HepG2 (cell line): ENCODE measurements around the gene ATXN7L3. TPM values are rescaled to one million over a fixed set of nuclear protein-coding genes. Genes with fewer than 3 reads are reported as not detected.

Experiments used
- ATAC-seq: fragments of 200-7000 bp; cut with Tn5 transposase; 3 replicates; pipeline ENCODE4 v1.9.1; 2020; ENCODE audit warnings: mild to moderate bottlenecking, moderate library complexity
- BruUV-seq: library from RNA; stranded (reverse); fragments of 400-500 nt; replicated peaks from 2 replicates; lab custom pipeline; 2021; lab: Mats Ljungman, UMichigan
- CTCF ChIA-PET: fragments of 300-600 bp; formaldehyde crosslinking; extraction: SDS; loops from one replicate; lab custom pipeline; 2021; ENCODE audit warnings: low total read pairs, inconsistent platforms, low intra/inter-chr PET ratio; lab: Yijun Ruan, JAX
- POLR2A ChIA-PET: fragments of 350-600 bp; sonication (Branson Sonifier 250); formaldehyde crosslinking; loops from one replicate; lab custom pipeline; 2020; ENCODE audit warnings: antibody characterized with exemption, inconsistent platforms; lab: Yijun Ruan, JAX
- DNase-seq: peaks from one replicate; pipeline ENCODE4 v3.0.0-alpha.2; 2015; ENCODE audit warnings: low spot score
- FAIRE-seq: peaks from 3 replicates; lab custom pipeline; 2011; peaks lifted over from hg19 to GRCh38; lab: Jason Lieb, UNC
- H2AFZ ChIP-seq: one replicate; pipeline ENCODE4 v1.6.1; 2011; ENCODE audit warnings: low read length, inconsistent platforms
- H3K27ac ChIP-seq: fragments of 300-600 bp; 3 replicates; pipeline ENCODE4 v1.8.0; 2011; ENCODE audit warnings: mixed run types, mild to moderate bottlenecking, mixed read lengths, low read length, inconsistent platforms; ENCODE audit not compliant: insufficient read depth; ENCODE audit errors: extremely low read length
- H3K27me3 ChIP-seq, 2 experiments: fragments of 200-600 bp in 1 of 2; 2 replicates in 1 of 2; 3 replicates in 1 of 2; pipeline versions ENCODE4 v1.6.0 to v1.8.0; 2011; ENCODE audit warnings: low read length in 2 of 2, mild to moderate bottlenecking in 2 of 2, moderate library complexity in 2 of 2, inconsistent platforms in 1 of 2; ENCODE audit not compliant: insufficient read depth in 2 of 2, control insufficient read depth in 1 of 2
- H3K36me3 ChIP-seq, 2 experiments: fragments of 200-600 bp in 1 of 2; replicated peaks in 1 of 2; 2 replicates in 1 of 2; 3 replicates in 1 of 2; pipeline versions ENCODE4 v1.5.1 to v1.8.0; 2011; ENCODE audit warnings: low read length in 2 of 2, inconsistent platforms in 1 of 2; ENCODE audit not compliant: insufficient read depth in 2 of 2, control insufficient read depth in 1 of 2
- H3K4me1 ChIP-seq: 2 replicates; pipeline ENCODE4 v1.5.1; 2012; ENCODE audit warnings: low read length, inconsistent platforms; ENCODE audit not compliant: insufficient read depth
- H3K4me2 ChIP-seq: 2 replicates; pipeline ENCODE4 v1.6.0; 2011; ENCODE audit warnings: low read depth, low read length, inconsistent platforms
- H3K4me3 ChIP-seq, 3 experiments: fragments of 200-600 bp in 1 of 3; sonication (generic), shearing (Covaris generic) in 1 of 3; replicated peaks in 1 of 3; 2 replicates each; pipeline ENCODE4 v1.5.1; 2011 to 2016; ENCODE audit warnings: low read length in 3 of 3, inconsistent platforms in 2 of 3, low read depth in 2 of 3, mild to moderate bottlenecking in 2 of 3, control low read depth in 1 of 3, mixed read lengths in 1 of 3; ENCODE audit not compliant: insufficient read depth in 1 of 3
- H3K79me2 ChIP-seq: one replicate; pipeline ENCODE4 v1.6.1; 2011; ENCODE audit warnings: low read length, inconsistent platforms; ENCODE audit not compliant: insufficient read depth
- H3K9ac ChIP-seq: 2 replicates; pipeline ENCODE4 v1.6.0; 2011; ENCODE audit warnings: mild to moderate bottlenecking, low read depth, low read length, inconsistent platforms; ENCODE audit not compliant: insufficient read depth
- H3K9me3 ChIP-seq: 2 replicates; pipeline ENCODE4 v1.5.1; 2012; ENCODE audit warnings: mild to moderate bottlenecking, low read length
- H4K20me1 ChIP-seq: 2 replicates; pipeline ENCODE4 v1.6.0; 2011; ENCODE audit warnings: inconsistent platforms, mild to moderate bottlenecking, low read length, moderate library complexity; ENCODE audit not compliant: insufficient read depth
- ATF7 ChIP-seq, 2 experiments: fragments of 450-650 bp in 1 of 2; sonication (generic) in 1 of 2; formaldehyde crosslinking in 1 of 2; IDR thresholded peaks; 2 replicates each; pipeline versions ENCODE4 v1.4.0 to v1.6.1; 2016 to 2020; ENCODE audit warnings: antibody characterized with exemption in 1 of 2, mild to moderate bottlenecking in 1 of 2, missing genetic modification reagents in 1 of 2
- DR1 ChIP-seq: sonication (generic); formaldehyde crosslinking; IDR thresholded peaks from 2 replicates; pipeline ENCODE4 v1.8.0; 2021; ENCODE audit warnings: mild to moderate bottlenecking, missing genetic modification reagents, inconsistent platforms
- IRX3 ChIP-seq: sonication (generic); formaldehyde crosslinking; IDR thresholded peaks from 2 replicates; pipeline ENCODE4 v1.8.1; 2023; ENCODE audit warnings: mild to moderate bottlenecking, low read depth, missing genetic modification reagents, borderline replicate concordance
- SRSF1 ChIP-seq: fragments of 200-400 bp; formaldehyde crosslinking; optimal IDR thresholded peaks from 2 replicates; pipeline ENCODE3; 2017; ENCODE audit warnings: mild to moderate bottlenecking, low read depth, low read length, moderate library complexity
- XRCC5 ChIP-seq: fragments of 200-400 bp; formaldehyde crosslinking; optimal IDR thresholded peaks from 2 replicates; pipeline ENCODE3; 2017; ENCODE audit warnings: mild to moderate bottlenecking, low read length
- ZNF234 ChIP-seq: sonication (generic); formaldehyde crosslinking; conservative IDR thresholded peaks from 2 replicates; pipeline ENCODE4 v1.5.1; 2020; ENCODE audit warnings: mild to moderate bottlenecking, missing genetic modification reagents
- ZNF33A ChIP-seq: sonication (generic); formaldehyde crosslinking; IDR thresholded peaks from 2 replicates; pipeline ENCODE4 v1.5.1; 2020; ENCODE audit warnings: missing genetic modification reagents, mild to moderate bottlenecking, moderate library complexity, borderline replicate concordance
- ZNF572 ChIP-seq: sonication (generic); formaldehyde crosslinking; IDR thresholded peaks from 2 replicates; pipeline ENCODE4 v1.5.1; 2020; ENCODE audit warnings: mild to moderate bottlenecking, missing genetic modification reagents
- WGBS: methylation state at CpG from one replicate; pipeline ENCODE4 v1.1.6; 2017; ENCODE audit warnings: low lambda C conversion rate; 5-methylcytosine and 5-hydroxymethylcytosine counted together
- in situ Hi-C: cut with HindIII; loops from 2 replicates; pipeline ENCODE4 v1.10.0; 2017; ENCODE audit warnings: low pct_unique_long_range_greater_than_20kb; ENCODE audit not compliant: extremely low pct_ligation_motif_present
- intact Hi-C: fragments of 100-400 bp; cut with micrococcal nuclease; formaldehyde crosslinking; loops from one replicate; pipeline ENCODE4 v1.10.0; 2022; ENCODE audit not compliant: unreplicated experiment
- polyA plus RNA-seq, 8 experiments: library from polyadenylated mRNA; depleted of rRNA in 3 of 8; stranded (reverse) in 7 of 8; unstranded in 1 of 8; fragments of >200 nt; fragmentation: Illumina TruSeq in 4 of 8; extraction: Trizol in 4 of 8; gene quantifications; 2 replicates each; pipeline versions ENCODE4 v1.2.1 to v1.2.3, GENCODE V29; 2011 to 2016; ENCODE audit warnings: low read depth in 4 of 8, missing spikeins in 1 of 8, mixed read lengths in 1 of 8; ENCODE audit not compliant: insufficient read depth in 1 of 8
- total RNA-seq, 5 experiments: library from RNA; depleted of rRNA; stranded (reverse); fragments of >200 nt; fragmentation: Illumina TruSeq; extraction: Trizol; gene quantifications; 2 replicates each; pipeline ENCODE4 v1.2.3, GENCODE V29; 2016; ENCODE audit warnings: low read depth in 1 of 5
- TF ChIP-seq, protein P1 (sequence below): IDR thresholded peaks from 2 replicates; pipeline ENCODE4 v1.6.1; 2016
- TF ChIP-seq, protein P2 (sequence below): IDR thresholded peaks from 2 replicates; pipeline ENCODE4 v1.6.1; 2012; ENCODE audit warnings: low read depth, low read length, improper control_type of control experiment
- TF ChIP-seq, protein P3 (sequence below): sonication (generic); formaldehyde crosslinking; IDR thresholded peaks from one replicate; pipeline ENCODE4 v1.5.1; 2020; ENCODE audit warnings: mild to moderate bottlenecking, missing genetic modification reagents; ENCODE audit errors: not compliant biosample characterization

Gene ATXN7L3
- total and polyA plus RNA-seq, 2 of the 13 experiments (the other 11 are each of a cell fraction or from before 2014, with no cell fraction given) = 44.5 to 59.1 TPM

DNA sequence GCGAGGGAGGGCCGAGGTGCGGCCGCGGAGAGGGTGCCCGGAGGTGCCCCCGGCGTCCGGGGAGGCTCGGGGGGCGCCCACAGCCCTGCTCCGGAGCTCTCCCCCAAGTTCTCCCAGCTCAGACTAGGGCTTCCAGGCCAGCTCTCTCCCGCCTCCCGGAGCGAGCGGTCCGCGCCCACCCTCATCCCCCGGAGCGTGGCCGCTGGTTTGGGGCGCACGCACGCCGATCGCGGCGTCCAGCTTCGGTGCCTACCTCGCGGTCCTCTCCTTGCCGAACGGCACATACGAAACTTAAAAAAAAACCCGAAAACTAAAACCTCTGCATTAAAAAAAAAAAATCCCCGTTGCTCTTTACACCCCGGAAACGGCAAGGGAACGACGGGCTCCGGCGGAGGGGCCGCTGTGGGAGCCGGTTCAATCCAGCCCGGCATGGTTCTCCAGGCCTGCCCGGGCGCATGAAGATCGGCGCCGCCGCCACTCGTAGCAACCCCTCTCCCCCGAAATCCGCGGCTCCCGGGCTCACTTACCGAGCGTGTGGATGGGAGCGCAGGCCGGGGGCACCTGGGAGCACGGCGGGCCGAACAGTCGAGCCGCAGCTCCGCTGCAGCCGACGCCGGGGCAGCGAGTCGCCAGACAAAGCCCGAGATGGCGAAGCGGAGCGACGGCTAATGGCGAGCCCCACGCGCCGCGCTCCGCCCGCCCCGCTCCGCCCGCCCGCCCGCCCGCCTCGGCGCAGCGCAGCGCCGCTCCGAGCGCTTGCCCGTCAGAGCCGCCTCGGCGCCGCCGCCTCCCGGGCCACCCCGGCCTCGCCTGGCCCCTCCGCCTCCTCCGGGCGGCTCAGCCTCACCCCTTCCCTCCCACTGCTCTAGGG lies 20.8 kb upstream of the ATXN7L3 start:
- FAIRE-seq = no peak
- WGBS = under 1% methylated on average over 61 of the region's 108 CpGs
- intact Hi-C loops (no loop called here), in situ Hi-C loops (loop anchor here (5.0 kb wide), 1 partner anchor 107 kb away; no protein-coding TSS in a partner anchor)
- Histone ChIP-seq H3K79me2 (peaks cover 28% of the 10 kb centered on the region), H3K27me3 (no peaks in the 10 kb centered on the region; a peak in 1 of 5 replicates), H4K20me1 (no peaks in the 10 kb centered on the region; the same call in 1 of the 2 replicates), H3K9me3 (no peaks in the 10 kb centered on the region), H3K9ac (peak overlapping the region; percentile 90), H3K4me1 (peaks cover 34% of the 10 kb centered on the region), H2AFZ (no peak overlapping the region), H3K27ac (peak overlapping the region; percentile 89), H3K4me3 (peak overlapping the region; percentile 88 to 99 (median 98)), H3K36me3 (peaks cover 12 to 16% of the 10 kb centered on the region in 2 experiments), H3K4me2 (peak overlapping the region; percentile 95)
- POLR2A ChIA-PET = interaction anchor here (0.7 to 3.9 kb wide), 19 partner anchors 14 to 283 kb away, joined by 3 to 25 read pairs (median 4); partner anchors contain the start of genes ATXN7L3, FAM171A2, G6PC3 and GPATCH8
- ATAC-seq = peak; percentile 12
- no peak for DNase-seq
- BruUV-seq = TSS peak; percentile 49
- CTCF ChIA-PET = no interaction called here
- no peak for TF ChIP-seq ATF7 (IDR thresholded peaks at IDR 0.05)
- no peak for TF ChIP-seq ATF7 (CRISPR knock-in tag; IDR thresholded peaks at IDR 0.05)
- no peak for TF ChIP-seq SRSF1
- TF ChIP-seq XRCC5 = peak; percentile 28
- TF ChIP-seq IRX3 (CRISPR knock-in tag) = no peak
- TF ChIP-seq, protein P1, sequence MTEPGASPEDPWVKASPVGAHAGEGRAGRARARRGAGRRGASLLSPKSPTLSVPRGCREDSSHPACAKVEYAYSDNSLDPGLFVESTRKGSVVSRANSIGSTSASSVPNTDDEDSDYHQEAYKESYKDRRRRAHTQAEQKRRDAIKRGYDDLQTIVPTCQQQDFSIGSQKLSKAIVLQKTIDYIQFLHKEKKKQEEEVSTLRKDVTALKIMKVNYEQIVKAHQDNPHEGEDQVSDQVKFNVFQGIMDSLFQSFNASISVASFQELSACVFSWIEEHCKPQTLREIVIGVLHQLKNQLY (CRISPR knock-in tag) = no peak
- no peak for TF ChIP-seq DR1 (CRISPR knock-in tag)
- TF ChIP-seq, protein P2, sequence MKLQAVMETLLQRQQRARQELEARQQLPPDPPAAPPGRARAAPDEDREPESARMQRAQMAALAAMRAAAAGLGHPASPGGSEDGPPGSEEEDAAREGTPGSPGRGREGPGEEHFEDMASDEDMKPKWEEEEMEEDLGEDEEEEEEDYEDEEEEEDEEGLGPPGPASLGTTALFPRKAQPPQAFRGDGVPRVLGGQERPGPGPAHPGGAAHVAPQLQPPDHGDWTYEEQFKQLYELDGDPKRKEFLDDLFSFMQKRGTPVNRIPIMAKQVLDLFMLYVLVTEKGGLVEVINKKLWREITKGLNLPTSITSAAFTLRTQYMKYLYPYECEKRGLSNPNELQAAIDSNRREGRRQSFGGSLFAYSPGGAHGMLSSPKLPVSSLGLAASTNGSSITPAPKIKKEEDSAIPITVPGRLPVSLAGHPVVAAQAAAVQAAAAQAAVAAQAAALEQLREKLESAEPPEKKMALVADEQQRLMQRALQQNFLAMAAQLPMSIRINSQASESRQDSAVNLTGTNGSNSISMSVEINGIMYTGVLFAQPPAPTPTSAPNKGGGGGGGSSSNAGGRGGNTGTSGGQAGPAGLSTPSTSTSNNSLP = no peak
- TF ChIP-seq, protein P3, sequence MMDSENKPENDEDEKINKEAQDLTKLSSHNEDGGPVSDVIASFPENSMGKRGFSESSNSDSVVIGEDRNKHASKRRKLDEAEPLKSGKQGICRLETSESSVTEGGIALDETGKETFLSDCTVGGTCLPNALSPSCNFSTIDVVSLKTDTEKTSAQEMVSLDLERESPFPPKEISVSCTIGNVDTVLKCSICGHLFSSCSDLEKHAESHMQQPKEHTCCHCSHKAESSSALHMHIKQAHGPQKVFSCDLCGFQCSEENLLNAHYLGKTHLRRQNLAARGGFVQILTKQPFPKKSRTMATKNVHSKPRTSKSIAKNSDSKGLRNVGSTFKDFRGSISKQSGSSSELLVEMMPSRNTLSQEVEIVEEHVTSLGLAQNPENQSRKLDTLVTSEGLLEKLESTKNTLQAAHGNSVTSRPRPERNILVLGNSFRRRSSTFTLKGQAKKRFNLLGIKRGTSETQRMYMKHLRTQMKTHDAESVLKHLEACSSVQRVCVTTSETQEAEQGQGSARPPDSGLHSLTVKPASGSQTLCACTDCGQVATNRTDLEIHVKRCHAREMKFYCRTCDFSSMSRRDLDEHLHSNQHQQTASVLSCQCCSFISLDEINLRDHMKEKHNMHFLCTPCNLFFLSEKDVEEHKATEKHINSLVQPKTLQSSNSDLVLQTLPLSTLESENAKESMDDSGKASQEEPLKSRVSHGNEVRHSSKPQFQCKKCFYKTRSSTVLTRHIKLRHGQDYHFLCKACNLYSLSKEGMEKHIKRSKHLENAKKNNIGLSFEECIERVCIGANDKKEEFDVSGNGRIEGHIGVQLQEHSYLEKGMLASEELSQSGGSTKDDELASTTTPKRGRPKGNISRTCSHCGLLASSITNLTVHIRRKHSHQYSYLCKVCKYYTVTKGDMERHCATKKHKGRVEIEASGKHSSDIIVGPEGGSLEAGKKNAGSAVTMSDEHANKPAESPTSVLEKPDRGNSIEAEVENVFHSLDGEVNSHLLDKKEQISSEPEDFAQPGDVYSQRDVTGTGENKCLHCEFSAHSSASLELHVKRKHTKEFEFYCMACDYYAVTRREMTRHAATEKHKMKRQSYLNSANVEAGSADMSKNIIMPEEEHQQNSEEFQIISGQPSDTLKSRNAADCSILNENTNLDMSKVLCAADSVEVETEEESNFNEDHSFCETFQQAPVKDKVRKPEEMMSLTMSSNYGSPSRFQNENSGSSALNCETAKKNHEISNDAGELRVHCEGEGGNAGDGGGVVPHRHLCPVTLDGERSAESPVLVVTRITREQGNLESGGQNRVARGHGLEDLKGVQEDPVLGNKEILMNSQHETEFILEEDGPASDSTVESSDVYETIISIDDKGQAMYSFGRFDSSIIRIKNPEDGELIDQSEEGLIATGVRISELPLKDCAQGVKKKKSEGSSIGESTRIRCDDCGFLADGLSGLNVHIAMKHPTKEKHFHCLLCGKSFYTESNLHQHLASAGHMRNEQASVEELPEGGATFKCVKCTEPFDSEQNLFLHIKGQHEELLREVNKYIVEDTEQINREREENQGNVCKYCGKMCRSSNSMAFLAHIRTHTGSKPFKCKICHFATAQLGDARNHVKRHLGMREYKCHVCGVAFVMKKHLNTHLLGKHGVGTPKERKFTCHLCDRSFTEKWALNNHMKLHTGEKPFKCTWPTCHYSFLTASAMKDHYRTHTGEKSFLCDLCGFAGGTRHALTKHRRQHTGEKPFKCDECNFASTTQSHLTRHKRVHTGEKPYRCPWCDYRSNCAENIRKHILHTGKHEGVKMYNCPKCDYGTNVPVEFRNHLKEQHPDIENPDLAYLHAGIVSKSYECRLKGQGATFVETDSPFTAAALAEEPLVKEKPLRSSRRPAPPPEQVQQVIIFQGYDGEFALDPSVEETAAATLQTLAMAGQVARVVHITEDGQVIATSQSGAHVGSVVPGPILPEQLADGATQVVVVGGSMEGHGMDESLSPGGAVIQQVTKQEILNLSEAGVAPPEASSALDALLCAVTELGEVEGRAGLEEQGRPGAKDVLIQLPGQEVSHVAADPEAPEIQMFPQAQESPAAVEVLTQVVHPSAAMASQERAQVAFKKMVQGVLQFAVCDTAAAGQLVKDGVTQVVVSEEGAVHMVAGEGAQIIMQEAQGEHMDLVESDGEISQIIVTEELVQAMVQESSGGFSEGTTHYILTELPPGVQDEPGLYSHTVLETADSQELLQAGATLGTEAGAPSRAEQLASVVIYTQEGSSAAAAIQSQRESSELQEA (CRISPR knock-in tag) = no peak
- TF ChIP-seq ZNF572 (CRISPR knock-in tag) = no peak
- TF ChIP-seq ZNF234 (CRISPR knock-in tag) = no peak
- no peak for TF ChIP-seq ZNF33A (CRISPR knock-in tag)
